ENCODE measurements around the gene MAP2K6.

Gene MAP2K6

DNA sequence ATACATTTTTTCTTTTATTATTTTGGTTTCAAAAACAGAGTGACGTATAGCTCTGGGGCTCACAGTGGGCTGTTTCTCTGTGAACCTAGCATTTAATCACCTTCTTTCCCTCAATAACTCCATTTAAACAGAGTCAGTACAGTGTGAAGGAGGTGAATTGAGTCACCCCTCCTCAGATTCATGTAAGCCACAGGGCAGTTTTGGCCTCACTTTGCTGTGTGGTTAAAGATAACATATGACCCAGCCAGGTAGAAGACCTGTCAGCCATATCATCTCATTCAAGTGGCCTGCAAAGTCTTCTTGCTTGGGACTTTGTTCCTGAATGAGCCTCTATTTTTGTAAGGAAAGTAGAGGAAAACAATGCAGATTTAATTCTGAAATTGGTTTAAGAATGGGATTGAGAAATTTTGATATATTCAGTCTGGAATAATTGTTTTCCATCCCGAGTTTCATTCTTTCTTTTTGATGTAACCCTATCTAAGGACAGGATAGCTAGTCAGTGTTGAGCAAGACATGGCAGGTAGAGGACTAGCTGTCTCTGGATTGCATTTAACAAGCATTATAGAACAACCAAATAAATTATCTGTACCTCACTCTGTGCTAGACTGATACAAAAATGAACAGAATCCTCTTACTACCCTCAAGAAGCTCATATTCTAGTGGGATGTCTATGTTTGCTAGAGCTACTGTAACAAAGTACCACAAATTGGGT lies 13.1 kb downstream of the MAP2K6 start:
- no peak for DNase-seq

DNA sequence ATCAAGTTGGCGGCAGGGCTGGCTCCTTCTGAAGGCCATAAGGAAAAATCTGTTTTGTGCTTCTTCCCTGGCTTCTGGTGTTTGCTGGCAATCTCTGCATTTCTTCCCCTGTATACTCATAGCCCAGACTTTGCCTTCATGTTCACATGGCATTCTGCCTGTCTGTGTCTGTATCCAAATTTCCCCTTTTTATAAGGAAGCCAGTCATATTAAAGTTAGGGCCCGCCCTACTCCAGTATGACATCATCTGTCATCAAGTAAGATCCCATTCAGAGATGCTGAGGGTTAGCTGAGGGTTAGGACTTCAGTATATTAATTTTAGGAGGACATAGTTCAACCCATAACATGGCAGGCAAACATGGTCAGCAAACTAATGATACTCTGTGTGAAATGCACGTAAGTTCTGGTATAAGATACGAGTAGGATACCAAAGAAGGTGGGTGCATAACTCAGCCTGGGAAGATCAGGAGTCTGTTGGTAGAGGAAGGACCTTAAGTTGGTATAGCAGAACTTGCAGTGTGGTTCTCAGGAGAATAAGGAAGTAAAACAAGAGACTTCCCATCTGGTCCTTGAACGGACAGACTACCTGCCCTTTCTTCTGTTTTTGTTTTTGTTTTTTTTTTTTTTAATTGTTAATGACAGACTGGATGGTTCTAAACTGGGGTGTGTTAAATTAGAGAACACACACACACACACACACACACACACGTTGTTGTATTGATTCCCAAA lies 13.9 kb downstream of the MAP2K6 start:
- no peak for DNase-seq

DNA sequence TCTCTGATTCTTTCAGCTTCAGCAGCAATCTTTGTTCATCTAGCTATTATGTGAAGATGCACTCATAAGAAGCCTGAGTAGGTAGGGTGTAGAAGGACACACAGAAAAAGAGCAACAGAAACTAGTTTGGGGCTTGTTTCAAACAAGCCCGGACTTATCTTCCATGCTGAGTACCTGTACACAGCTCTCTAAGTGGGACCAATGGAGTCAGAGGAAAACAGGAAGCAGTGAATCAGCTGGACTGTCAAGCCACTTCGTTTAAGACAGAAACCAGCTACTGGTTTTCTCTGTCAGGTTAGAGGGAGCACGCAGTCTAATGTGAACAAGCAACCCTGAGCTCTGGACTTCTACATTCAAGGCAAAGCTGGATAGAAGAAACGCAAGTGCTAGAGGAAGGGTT lies 16.0 kb downstream of the MAP2K6 start:
- DNase-seq: no peak

DNA sequence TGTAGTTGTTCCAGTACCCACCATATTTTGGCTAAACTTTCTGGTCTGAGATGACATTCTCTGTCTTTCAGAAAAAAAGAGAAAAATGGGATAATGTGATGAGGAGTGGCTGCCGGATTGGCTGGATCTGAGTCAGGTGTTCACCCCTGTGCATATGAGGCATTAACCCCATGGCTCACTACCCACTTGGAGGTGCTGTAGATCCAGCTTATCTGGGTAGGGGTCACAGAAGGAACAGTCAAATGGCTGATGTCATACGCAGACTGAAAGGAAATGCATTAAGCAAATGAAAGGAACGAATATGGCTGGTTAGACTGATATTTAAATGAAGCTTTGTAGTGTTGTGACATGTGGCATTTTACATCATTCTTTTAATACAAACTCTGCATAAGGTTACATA lies 17.3 kb downstream of the MAP2K6 start:
- DNase-seq: no peak

DNA sequence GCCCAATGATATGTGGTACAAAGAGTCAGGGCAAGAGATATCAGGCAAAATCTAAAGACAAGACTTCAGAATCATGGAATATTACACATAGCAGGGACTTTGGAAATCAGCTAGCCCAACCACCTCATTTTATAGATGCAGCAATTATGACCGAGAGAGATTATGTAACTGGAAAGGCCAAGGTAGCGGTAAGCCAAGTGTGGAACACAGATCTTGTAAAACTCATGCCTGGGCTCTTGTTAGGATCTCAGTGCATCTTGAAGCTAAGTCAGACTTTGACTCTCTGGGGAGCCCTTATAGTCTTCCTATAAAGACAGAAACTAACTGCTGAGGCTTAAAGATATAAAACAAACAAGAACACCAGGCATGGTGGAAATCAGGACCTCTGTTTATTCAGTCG lies 18.6 kb downstream of the MAP2K6 start:
- no peak for DNase-seq

DNA sequence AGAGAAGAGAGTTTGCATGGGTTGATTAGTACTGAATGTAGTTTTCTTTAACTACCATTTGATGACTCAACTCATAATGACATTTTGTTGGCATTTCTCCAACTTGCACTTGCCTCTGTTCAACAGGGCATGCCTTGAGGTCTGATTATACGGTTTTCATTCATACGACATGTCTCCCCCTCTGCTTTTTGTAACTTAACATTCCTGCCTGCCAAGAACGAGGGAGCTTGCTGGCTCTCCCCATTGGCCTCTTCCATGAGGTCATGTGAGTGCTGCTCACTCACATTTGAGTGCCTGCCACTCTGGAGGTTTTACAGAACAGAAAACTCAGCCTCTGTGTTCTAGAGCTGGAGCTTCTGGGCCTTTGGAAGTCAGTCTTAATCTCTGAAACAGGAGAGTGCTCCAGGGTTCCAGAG lies 19.7 kb downstream of the MAP2K6 start:
- DNase-seq: peak; percentile 49

DNA sequence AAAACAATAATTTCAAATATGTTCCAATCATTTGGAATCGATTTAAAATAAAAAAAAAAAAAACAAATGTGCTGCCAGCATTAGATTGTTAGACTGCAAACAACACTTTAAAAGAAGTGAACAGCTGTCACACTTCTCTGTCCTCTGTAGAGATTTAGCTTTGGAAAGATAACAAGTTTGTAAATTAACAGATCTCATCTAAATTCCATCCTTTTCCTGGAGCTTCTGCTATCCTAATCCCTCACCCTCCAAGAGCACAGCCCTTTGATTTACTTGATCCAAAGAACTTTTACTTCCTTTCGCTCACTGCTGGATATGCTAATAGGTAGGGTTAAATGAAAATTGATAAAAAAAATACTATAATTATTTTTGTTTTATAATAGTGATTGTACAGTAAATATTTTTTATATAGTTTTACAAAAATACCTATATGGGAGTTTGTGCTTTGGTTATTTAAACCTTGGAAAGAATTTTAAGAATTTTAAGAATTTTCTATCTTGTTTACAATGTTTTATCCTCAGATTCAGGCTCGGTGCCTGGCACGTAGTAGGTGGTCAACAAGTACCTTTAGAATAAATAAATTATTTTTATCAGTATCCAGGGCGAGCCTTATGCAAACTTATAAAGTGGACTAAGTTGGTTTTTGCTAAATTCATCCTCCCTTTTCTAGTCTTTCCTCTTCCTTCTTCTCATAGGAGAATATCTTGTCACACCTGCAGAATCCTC lies 21.6 kb downstream of the MAP2K6 start:
- DNase-seq: no peak

DNA sequence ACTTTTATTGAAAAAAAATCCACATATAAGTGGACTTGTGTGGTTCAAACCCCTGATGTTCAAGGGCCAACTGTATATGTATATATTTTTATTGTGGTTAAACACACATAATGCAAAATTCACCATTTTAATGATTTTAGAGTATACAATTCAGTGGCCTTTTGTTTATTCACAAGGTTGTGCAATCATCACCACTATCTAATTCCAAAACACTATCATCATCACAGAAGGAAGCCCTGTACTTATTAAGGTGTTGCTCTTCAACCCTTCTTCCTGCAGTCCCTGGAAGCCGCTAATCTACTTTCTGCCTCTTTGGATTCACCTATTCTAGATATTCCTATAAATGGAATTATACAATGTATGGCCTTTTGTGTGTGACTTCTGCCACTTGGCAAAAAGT lies 23.0 kb downstream of the MAP2K6 start:
- no peak for DNase-seq

DNA sequence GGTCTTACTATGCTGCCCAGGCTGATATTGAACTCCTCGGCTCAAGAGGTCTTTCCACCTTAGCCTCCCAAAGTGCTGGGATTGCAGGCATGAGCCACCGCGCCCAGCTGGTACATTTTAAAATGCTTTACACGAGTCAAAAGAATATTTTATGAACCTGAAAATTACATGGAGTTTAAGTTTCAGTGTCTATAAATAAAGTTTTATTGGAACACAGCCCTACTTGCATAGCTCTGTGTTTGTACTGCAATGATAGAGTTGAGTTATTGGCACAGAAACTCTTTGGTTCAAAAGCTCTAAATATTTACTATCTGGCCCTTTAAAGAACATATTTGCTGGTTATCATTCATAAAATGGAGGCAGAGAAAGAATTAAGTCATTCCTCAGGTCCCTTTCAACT lies 24.3 kb downstream of the MAP2K6 start:
- DNase-seq: no peak

DNA sequence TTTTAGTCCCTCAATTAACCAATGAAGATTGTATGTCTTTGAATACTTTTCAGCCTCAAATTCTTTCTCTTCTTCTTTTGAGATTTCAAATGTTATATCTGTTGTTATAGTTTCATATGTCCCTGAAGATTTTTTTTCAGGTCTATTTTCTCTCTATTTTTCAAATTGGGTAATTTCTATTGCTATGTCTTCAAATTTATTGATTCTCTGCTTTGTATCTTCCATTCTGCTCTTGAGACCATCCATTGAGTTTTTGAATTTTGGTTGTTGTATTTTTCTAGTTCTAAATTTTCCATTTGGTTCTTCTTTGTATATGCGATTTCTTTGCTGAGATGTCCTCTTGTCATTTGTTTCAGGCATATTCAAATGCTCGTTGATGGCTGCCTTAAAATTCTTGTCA lies 26.7 kb downstream of the MAP2K6 start:
- no peak for DNase-seq

DNA sequence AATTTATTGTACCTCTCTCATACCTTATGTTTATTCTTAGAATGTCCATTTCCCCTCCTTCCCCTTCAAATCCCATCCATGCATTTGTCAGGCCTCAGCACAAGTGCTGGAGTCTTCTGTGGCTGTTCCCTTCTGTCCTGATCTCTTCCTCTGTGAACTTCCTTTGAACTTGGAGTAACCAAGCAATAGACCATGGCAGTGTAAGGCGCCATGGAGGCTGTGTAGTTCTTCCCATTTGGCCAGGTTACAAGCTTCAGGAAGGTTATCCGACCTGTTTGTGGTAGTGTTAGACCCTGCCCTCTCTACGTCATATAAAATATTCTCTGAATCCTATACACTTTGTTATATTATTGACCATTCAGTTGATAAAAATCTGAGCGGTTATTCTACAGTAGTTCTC lies 28.6 kb downstream of the MAP2K6 start:
- no peak for DNase-seq

DNA sequence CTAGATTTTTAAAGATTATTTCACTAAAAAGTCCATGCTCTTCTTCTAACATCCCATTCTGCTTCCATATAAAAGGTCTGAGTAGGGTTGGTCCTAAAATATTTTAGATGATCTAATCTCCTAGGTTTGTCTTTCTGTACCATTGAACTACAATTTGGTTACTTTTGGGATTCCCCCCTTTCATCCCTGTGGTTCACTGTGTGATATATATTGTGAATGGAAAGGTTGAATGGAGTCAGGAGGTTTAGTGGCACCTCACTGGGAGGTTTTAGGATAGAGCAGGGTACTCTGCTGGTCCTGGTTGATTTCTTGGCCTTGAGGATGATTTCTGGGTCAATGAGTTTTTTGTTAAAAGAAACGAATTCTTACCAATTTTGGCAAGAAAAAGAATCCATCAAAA lies 29.5 kb downstream of the MAP2K6 start:
- no peak for DNase-seq

DNA sequence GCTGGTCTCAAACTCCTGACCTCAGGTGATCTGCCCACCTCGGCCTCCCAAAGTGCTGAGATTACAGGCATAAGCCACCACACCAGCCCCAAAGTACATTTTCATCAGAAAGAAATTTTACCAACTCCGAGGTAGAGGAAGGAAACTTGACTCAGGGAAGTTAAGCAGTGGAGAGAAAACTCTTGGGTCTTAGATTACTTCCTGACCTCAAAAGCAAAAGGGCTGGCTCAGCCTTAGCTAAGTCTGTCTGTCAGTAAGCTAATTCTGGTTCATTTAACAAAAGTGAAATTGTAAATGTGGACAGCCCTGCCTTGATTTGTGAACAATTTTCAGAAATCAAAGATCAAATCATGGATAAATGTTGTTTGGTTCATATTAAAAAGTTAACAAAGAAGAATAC lies 30.6 kb downstream of the MAP2K6 start:
- no peak for DNase-seq

DNA sequence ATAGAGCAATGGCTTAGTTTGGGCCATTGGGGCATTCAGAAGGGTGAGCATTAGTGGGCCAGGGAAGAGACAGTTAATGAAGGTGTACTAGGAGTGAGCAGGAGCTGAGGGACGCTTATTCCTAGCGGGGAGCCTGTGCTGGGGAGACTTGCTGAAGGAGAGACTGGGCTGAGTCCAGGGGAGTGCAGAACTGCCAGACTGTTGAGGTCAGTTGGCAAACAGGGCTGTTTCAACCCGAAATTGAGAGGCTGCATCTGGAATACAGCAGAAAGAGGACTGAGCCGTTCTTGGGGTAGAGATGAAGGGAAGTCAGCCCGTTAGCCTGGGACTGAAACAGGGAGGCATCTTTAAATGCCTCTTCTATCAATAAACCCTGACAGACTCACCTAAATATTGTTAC lies 33.2 kb downstream of the MAP2K6 start:
- DNase-seq: no peak

DNA sequence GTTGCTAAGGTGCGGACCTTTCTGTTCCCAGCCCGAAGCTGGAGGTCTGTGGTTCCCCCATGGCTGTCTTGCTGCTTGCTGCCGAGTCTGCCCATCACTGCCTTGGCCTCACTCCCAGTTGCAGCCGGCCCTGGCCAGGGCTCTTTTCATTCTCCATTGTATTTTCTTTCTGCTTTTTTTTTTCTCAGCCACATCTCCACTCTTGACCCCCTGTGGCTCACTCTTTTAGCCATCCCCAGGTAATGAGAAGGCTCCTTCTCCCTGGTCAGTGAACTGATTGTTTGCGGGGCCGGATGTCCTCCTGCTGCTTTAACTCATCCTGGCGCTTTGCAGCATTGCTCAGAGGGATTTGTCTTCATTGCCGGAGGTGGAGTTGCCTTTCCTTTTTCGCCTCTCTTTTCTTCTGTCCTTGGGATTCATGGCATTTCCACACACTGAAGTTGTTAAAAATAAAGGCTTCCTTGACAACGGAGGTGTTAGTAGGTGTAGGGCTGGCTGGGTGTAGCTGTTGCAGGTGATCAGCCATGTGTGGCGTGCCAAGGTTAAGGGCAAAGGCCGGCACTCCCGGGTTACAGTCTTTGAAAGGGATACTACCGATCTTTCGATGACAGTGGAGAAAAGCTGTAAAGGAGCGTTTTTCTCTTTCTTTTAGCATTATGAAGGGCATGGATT lies 34.1 kb downstream of the MAP2K6 start:
- no peak for DNase-seq

DNA sequence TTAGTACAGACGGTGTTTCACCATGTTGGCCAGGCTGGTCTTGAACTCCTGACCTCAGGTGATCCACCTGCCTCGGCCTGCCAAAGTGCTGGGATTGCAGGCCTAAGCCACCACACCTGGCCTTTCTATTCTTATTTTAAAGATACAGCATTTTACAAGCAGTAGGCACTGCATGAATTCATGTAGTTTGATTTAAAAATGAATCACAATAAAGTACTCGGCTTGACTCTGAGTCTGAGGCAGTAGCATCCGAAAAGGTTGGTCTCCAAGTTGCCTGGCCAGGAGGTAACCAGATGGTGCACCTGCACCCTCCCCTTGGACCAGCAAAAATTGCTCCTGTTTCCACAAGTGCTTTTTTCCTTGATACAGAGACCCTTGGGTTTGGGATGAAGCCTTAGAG lies 35.6 kb downstream of the MAP2K6 start:
- DNase-seq: no peak

DNA sequence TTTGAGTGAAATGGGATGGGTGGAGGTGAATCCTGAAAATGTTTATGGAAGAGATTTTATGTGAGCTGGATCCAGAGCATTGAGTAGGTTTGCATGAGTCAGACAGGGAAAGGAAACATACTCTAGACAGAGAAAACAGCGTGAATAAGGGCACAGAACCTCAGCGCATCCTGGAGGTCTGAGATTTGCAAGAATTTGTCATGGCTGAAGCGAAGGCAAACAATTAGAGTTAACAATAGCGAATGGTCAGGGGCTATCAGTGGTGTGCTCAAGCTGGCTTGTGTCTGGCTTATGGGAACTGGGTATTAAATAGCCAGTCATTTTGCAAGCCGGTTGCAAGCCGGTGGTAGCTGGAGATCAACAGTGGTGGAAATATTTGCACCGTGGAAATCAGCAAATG lies 36.4 kb downstream of the MAP2K6 start:
- no peak for DNase-seq

DNA sequence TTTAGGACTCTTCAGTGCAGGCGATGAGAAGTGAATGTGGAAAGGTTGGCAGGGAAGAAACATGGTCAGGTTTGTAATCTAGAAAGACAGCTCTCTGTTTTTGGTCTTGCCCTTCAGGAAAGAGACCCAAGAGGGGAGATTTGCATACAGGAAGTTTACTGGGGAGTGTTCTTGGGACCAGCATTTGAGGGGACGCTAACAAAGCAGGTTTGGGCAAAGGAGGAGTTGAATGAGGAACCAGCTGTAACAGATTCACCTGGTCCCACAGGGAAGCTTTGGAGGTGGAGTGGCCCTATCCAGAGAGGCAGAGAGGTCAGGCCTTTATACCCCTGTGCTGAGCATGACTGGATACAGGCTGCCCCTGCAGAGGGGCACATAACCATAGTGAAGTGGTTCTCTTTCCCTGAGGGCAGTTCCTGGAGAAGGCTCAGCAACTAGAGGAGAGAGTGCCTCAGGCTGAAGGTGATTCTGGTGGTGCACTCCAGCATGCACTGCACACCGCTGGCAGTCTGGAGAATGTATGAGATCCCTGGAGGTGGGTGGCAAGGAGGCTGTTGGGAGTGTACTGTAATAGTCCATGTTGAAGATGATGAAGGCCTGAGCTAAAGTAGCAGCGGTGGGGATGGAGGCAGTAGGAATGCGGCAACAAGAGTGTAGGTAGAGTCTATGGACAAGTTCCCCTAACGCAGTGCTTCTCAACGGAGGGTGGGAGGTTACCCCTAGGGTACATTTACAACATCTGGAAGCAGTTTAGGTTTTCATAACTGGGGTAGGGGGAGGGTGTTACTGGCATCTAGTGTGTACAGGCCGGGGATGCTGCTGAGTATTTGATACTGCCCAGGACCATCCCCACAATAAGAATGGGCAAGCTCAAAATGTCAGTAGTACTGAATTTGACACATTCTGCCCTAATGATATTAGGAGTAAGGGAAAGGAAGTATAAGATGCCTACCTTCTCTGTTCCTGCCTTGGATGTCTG lies 37.2 kb downstream of the MAP2K6 start:
- no peak for DNase-seq

DNA sequence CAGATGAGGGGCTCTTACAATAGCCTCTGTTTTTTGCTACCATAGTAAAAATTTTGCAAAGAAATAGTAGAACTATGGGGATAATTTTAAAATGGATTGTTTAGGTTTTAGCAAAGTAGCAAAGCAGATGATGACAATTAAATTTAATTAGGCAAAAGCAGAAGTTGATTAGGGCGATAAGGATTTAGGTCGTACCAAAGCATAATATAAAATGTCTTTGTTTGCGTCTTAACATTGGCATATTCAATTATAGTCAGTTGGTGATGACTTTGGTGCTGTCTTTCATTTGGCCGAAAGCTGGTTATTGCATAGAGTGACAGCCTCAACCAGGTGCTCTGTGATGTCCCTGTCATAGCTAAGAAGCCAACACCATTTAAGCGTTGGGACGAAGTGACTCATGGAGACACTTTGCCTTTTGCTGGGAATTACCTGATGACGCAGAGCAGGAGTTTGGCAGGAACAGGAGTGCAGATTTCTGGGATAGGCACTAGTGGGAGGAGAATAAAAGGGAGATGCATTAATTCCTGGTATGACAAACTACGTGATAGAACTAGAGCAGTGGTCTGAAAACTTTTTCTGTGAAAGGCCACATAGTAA lies 38.3 kb downstream of the MAP2K6 start:
- no peak for DNase-seq

DNA sequence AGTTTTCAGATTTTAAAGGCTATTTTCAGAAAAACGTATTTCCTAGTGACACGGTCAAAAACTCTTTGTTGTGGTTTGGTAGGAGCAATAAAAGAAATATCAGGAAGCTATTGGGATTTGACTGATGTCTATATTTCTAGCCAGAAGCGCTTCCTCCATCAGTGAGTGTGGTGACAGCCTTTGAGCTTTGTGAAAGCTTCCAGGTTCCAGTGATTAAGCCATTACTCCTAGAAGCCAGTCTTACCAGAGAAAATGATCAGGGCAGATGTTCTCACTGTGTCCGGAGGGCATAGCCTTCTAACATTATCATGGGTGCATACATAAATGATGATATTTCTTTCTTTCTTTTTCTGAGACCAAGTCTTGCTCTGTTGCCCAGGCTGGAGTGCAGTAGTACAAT lies 39.6 kb downstream of the MAP2K6 start:
- no peak for DNase-seq

DNA sequence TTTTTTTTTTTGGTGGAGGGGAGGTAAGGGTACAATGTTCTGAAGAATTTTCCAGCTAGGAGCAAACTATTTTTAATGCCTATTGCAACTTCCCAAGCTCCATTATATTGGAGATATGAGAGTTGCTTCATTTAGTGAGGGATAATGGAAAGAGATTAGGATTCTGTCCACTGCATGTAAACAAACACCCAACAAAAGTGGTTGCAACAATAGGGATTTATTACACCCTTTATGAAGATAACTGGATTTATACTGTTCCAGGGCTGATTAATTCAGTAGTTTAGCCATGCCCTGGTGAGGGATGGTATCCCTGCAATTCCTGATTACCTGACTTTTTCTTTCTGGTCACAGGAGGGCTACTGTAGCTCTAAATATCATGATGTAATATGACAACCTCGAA lies 40.5 kb downstream of the MAP2K6 start:
- no peak for DNase-seq

DNA sequence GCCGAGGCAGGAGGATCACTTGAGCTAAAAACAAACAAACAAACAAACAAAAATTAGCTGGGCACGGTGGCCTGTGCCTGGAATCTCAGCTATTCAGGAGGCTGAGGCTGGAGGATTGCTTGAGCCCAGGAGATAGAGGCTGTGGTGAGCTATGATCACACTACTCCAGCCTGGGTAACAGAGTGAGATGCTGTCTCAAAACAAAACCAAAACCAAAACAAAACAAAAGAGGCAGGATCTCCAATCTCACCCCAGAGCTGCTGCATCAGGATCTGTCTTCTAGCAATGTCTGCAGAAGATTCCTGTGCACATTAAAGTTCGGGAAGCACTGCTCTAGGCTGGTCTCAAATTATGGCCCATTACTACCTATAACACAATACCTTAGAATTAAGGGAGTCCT lies 43.1 kb downstream of the MAP2K6 start:
- no peak for DNase-seq

Measured in NCI-H1436 (cell line).